Mesodermal cell (in vitro differentiated cells): ENCODE results near the gene TMEFF1.
"Not testable (repeated sequence)": the region's sequence is repeated elsewhere in the genome, so short reads cannot be mapped to it uniquely, and the experiment has no call there.

Experiments used
- H3K27ac ChIP-seq: 2 replicates; pipeline ENCODE4 v1.7.0; 2013; ENCODE audit warnings: mild to moderate bottlenecking, low read depth, low read length, moderate library complexity; ENCODE audit not compliant: severe bottlenecking
- H3K36me3 ChIP-seq: 2 replicates; pipeline ENCODE4 v1.7.1; 2013; ENCODE audit warnings: mild to moderate bottlenecking, low read length, moderate library complexity; ENCODE audit not compliant: control insufficient read depth, insufficient read depth
- H3K4me1 ChIP-seq: one replicate; pipeline ENCODE4 v1.7.1; 2013; ENCODE audit warnings: mild to moderate bottlenecking, low read length; ENCODE audit not compliant: insufficient read depth, control insufficient read depth, poor library complexity, severe bottlenecking
- H3K4me3 ChIP-seq: 2 replicates; pipeline ENCODE4 v1.7.0; 2013; ENCODE audit warnings: low read length, control low read depth, mild to moderate bottlenecking; ENCODE audit not compliant: insufficient read depth, poor library complexity, severe bottlenecking; ENCODE audit errors: extremely low read depth
- H3K9me3 ChIP-seq: 2 replicates; pipeline ENCODE4 v1.7.1; 2013; ENCODE audit warnings: mild to moderate bottlenecking, low read length, moderate library complexity; ENCODE audit not compliant: control insufficient read depth
- WGBS, 2 experiments: methylation state at CpG; one replicate each; pipeline ENCODE4 v1.1.5; 2013; ENCODE audit warnings: missing lambda C conversion rate in 2 of 2; ENCODE audit not compliant: insufficient coverage in 2 of 2; 5-methylcytosine and 5-hydroxymethylcytosine counted together

The TMEFF1 gene

DNA sequence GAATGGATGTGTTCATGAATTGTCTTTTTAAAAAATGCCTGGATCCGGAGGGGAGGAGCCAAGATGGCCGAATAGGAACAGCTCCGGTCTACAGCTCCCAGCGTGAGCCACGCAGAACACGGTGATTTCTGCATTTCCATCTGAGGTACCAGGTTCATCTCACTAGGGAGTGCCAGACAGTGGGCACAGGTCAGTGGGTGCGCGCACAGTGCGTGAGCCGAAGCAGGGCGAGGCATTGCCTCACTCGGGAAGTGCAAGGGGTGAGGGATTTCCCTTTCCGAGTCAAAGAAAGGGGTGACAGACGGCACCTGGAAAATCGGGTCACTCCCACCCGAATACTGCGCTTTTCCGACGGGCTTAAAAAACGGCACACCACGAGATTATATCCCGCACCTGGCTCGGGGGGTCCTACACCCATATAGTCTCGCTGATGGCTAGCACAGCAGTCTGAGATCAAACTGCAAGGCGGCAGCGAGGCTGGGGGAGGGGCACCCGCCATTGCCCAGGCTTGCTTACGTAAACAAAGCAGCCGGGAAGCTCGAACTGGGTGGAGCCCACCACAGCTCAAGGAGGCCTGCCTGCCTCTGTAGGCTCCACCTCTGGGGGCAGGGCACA, 54.3 kb downstream of the TMEFF1 start:
- H3K27ac ChIP-seq, H3K4me3 ChIP-seq, H3K4me1 ChIP-seq, H3K9me3 ChIP-seq: not testable (repeated sequence)
- H3K36me3 ChIP-seq: peaks cover 20% of the 10 kb centered on the region
- WGBS, 2 experiments: 93 to 95% methylated on average over 23 to 24 of the region's 30 CpGs

DNA sequence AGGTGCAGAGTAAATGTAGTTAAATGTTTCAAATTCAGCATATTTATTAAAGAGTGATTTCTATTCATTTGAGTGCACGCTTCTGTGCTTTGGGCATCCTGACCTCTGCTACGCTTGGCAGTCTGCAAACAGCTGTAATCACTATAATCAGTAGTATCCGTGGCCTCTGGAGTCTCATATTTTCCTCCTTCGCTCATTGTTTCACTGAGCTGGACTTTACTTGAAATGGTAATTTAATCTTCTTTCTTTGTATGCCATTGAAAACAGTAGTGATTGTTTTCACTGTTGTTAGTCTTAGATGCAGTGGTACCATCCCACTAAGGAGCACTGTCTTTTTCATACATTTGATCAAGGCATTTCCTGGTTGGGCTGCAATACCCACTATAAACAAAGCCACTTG, 61.5 kb downstream of the TMEFF1 start:
- 100% methylated on average over 1 to 3 of the region's 4 CpGs for WGBS, 2 experiments
- H3K4me3 ChIP-seq: no peak overlapping the region
- peaks cover 16% of the 10 kb centered on the region for H3K36me3 ChIP-seq
- no peaks in the 10 kb centered on the region for H3K4me1 ChIP-seq
- H3K9me3 ChIP-seq: no peaks in the 10 kb centered on the region
- peak overlapping the region; percentile 29 for H3K27ac ChIP-seq

DNA sequence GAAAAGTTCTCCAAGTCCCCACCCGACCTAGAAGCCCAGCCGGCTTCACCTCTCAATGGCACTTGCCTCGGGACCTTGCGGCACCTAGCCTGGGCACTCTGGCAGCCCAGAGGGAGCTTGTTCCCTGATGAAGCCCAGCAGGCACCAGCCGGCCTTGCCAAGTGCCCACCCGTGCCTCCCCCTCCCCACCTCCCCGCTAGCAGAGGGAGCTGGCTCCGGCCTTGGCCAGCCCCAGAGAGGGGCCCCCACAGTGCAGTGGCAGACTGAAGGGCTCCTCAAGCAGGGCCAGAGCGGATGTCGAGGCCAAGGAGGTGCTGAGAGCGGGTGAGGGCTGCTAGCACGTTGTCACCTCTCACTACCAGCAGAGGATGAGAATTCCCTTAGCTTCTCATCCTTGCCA, 67.4 kb downstream of the TMEFF1 start:
- Histone ChIP-seq H3K9me3 (peaks cover 8% of the 10 kb centered on the region), H3K36me3 (peaks cover 49% of the 10 kb centered on the region), H3K27ac (no peak overlapping the region), H3K4me1 (no peaks in the 10 kb centered on the region), H3K4me3 (no peak overlapping the region)
- WGBS, 2 experiments: 92 to 96% methylated on average over 7 to 10 of the region's 12 CpGs

DNA sequence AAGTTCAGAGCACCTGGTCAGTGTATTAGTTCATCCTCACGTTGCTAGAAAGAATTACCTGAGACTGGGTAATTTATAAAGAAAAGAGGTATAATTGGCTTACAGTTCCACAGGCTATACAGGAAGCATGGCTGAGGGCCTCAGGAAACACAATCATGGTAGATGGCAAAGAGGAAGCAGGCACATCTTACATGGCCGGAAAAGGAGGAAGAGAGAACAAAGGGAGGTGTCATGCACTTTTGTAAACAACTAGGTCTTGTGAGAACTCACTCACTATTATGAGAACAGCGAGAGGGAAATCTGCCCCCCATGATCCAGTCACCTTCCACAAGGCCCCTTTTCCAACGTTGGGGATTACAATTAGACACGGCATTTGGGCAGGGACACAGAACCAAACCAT, 76.1 kb downstream of the TMEFF1 start:
- Histone ChIP-seq H3K27ac (no peak overlapping the region), H3K36me3 (peaks cover 60% of the 10 kb centered on the region), H3K4me1 (no peaks in the 10 kb centered on the region), H3K4me3 (no peak overlapping the region), H3K9me3 (peaks cover 5% of the 10 kb centered on the region)
- 83 to 92% methylated on average over 2 to 3 of the region's 5 CpGs for WGBS, 2 experiments

DNA sequence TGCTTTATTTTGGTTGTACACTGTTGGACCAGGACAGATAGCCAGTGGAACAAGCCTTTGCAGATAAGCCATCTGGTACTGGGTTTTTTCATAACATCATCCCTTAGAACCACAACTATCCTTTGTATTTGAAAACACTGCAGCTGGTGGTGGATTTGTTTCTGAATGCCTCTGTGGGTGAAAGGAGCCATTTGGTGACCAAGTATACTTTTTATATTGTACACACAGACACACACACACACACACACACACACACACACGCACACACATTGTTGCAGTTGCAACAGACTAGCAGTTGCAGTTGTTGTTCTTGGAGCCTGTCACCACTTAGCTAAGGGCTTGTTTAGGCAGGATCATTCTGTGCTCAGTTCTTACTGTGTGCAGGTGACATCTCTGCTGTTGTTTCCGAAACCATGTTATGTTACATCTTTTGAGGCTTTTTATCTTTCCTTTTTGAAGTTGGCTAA, 82.0 kb downstream of the TMEFF1 start:
- Histone ChIP-seq H3K4me3 (no peak overlapping the region), H3K27ac (no peak overlapping the region), H3K4me1 (no peaks in the 10 kb centered on the region), H3K9me3 (no peaks in the 10 kb centered on the region), H3K36me3 (peaks cover 52% of the 10 kb centered on the region)
- 56 to 60% methylated on average over 1 to 2 of the region's 2 CpGs for WGBS, 2 experiments

DNA sequence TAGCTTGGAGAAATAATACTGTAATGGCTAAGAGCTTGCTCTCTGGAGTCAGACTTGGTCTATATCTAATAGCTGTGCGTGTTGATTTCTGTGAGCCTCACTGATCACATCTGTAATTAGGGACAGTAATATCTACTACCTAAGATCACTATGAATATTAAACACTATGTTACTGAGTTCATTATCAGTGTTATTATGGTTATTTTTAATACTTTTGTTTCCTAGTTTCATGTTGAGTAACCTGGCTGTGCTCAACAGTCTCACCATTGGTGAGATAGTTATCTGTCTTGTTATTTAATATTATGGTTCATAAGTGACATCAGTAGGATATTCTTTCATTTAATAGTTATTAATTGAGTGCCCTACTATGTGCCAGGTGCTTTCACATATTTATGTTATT, 82.5 kb downstream of the TMEFF1 start:
- no peaks in the 10 kb centered on the region for H3K9me3 ChIP-seq
- H3K27ac ChIP-seq: no peak overlapping the region
- H3K4me1 ChIP-seq: no peaks in the 10 kb centered on the region
- no peak overlapping the region for H3K4me3 ChIP-seq
- WGBS, 2 experiments: no CpG with 5 or more reads among the region's 1 CpG
- H3K36me3 ChIP-seq: peaks cover 52% of the 10 kb centered on the region

DNA sequence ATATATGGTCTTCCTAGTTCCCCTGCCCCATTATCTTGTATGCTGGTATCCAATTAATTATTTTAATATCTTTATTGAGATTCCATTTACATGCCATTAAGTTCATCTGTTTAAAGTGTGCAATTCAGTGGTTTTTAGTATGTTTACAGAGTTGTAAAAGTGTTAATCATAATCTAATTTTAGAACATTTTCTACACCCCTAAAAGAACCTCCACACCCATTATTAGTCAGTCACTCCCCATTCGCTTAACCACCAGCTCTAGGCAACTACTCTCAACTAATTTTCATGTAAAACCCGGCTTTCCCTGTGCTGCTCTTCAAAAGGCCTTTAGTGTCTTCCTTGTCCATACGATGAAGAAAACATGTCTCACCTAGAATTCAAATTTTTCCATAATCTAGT, 84.1 kb downstream of the TMEFF1 start:
- H3K27ac ChIP-seq: no peak overlapping the region
- H3K4me1 ChIP-seq: no peaks in the 10 kb centered on the region
- 88 to 95% methylated on average over 3 of the region's 3 CpGs for WGBS, 2 experiments
- H3K36me3 ChIP-seq: peaks cover 49% of the 10 kb centered on the region
- no peaks in the 10 kb centered on the region for H3K9me3 ChIP-seq
- no peak overlapping the region for H3K4me3 ChIP-seq

DNA sequence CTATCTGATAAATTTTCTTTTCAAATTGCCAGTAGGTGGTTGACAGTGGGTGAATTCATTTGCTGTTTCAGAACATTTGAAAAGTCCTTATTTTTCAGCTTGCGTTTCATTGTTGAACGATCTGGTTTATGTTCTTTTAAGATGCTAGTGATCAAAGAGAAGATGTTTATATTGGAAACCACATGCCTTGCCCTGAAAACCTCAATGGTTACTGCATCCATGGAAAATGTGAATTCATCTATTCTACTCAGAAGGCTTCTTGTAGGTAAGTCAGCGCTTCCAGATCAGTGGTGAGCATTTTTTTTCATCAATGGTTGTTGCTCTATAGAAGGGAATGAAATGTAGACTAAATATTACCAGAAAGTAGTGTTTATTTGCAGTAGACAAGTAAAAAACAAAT, 88.3 kb downstream of the TMEFF1 start:
- peaks cover 53% of the 10 kb centered on the region for H3K36me3 ChIP-seq
- no peak overlapping the region for H3K4me3 ChIP-seq
- H3K4me1 ChIP-seq: no peaks in the 10 kb centered on the region
- 100% methylated on average over 2 of the region's 3 CpGs; no CpG with 5 or more reads in 1 of the 2 experiments for WGBS, 2 experiments
- H3K27ac ChIP-seq: no peak overlapping the region
- no peaks in the 10 kb centered on the region for H3K9me3 ChIP-seq

DNA sequence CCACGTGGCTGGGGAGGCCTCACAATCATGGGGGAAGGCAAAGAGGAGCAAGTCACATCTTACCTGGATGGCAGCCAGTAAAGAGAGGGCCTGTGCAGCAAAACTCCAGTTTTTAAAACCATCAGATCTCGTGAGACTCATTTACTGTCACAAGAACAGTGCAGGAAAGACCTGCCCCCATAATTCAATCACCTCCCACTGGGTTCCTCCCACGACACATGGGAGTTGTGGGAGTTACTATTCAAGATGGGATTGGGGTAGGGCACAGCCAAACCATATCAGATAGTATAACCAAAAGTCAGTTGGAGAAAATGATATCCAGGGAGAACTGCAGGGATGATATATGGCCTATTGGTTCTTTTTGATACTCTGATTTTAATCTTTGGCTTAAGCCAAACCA, 94.9 kb downstream of the TMEFF1 start:
- Histone ChIP-seq H3K4me3 (no peak overlapping the region), H3K36me3 (peaks cover 57% of the 10 kb centered on the region), H3K4me1 (no peaks in the 10 kb centered on the region)

DNA sequence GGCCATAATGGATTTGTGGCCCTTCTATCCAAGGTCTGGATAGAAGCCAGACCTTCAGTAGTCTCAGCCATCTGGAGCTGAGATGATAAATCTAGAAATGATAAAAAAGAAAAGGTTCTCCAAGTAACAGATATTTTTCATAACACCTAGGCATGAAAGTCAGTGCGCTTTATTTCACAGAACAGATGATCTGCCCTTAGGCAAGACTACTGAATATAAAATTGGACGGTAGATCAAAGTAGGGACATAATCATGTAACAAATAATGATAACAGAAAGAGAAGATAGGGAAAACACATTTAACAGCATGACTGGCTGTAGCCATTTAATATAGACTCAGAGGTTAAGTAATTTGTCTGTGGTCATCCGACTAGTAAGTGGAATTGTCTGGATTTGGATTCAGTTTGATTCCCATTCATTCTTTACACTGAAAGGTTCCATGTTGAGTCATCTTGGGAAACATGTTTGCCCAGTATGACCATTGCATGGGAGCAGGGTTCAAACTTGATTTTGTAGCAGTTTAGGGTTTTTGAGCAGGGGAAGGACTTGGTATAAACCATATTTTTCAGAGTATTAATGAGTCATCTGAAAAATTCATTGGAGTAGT, 100.8 kb downstream of the TMEFF1 start:
- H3K36me3 ChIP-seq: peaks cover 28% of the 10 kb centered on the region
- H3K4me3 ChIP-seq: no peak overlapping the region
- WGBS, 2 experiments: 80% methylated on average over 1 of the region's 3 CpGs; no CpG with 5 or more reads in 1 of the 2 experiments
- H3K27ac ChIP-seq: no peak overlapping the region
- no peaks in the 10 kb centered on the region for H3K9me3 ChIP-seq
- peaks cover 5% of the 10 kb centered on the region for H3K4me1 ChIP-seq

More for the DNA sequence above, 94.9 kb downstream of the TMEFF1 start:
- 89% methylated on average over 2 of the region's 3 CpGs; no CpG with 5 or more reads in 1 of the 2 experiments for whole genome bisulfite sequencing, 2 experiments
- Histone ChIP-seq H3K27ac (no peak overlapping the region), H3K9me3 (no peaks in the 10 kb centered on the region)

DNA sequence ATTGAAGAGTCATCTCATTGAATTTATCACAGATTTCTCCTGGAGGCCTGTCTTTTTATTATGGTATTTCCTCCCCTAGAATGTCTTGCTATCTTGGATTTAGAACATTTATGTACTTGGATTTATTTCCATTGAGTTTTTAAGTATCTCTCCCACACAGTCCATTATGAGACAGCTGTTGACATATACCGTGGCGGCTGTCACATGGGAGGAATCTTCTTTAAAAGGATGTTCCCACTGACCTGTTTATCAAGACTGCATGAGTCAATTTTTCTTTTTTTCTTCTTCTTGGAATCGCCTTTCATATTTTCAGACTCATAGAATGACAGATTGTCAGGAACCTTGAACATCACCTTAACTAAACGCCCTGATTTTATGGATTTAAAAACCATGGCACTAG, 102.1 kb downstream of the TMEFF1 start:
- H3K27ac ChIP-seq: no peak overlapping the region
- WGBS, 2 experiments: 50 to 100% methylated on average over 1 to 2 of the region's 4 CpGs
- no peaks in the 10 kb centered on the region for H3K9me3 ChIP-seq
- no peak overlapping the region for H3K4me3 ChIP-seq
- peaks cover 20% of the 10 kb centered on the region for H3K36me3 ChIP-seq
- H3K4me1 ChIP-seq: peaks cover 5% of the 10 kb centered on the region
